RWPE2 (cell line): ENCODE results near the gene MYL5.
A peak's percentile ranks its signal among the peaks of the same experiment; 100 is the strongest.

ENCODE experiments used
- ATAC-seq: fragments of 200-7000 bp; cut with Tn5 transposase; 3 replicates; pipeline ENCODE4 v1.9.1; 2021; ENCODE audit warnings: low read depth
- DNase-seq: peaks from one replicate; pipeline ENCODE4 v3.0.0-alpha.2; 2020; ENCODE audit warnings: low spot score
- H3K27ac ChIP-seq: fragments of 450-650 bp; 2 replicates; pipeline ENCODE4 v1.5.1; 2017; ENCODE audit warnings: mild to moderate bottlenecking; ENCODE audit not compliant: poor library complexity, severe bottlenecking
- H3K27me3 ChIP-seq: fragments of 250-450 bp; sonication (Bioruptor Pico); 2 replicates; pipeline ENCODE4 v1.5.1; 2021; ENCODE audit warnings: mild to moderate bottlenecking, moderate library complexity; ENCODE audit not compliant: insufficient read depth, poor library complexity, severe bottlenecking
- H3K36me3 ChIP-seq: fragments of 250-450 bp; sonication (Bioruptor Pico); 2 replicates; pipeline ENCODE4 v1.5.1; 2020; ENCODE audit warnings: low read depth, mild to moderate bottlenecking, moderate library complexity
- H3K4me1 ChIP-seq: fragments of 250-450 bp; sonication (Bioruptor Pico); 2 replicates; pipeline ENCODE4 v1.5.1; 2021; ENCODE audit warnings: mild to moderate bottlenecking, moderate library complexity; ENCODE audit not compliant: insufficient read depth, poor library complexity, severe bottlenecking
- H3K4me3 ChIP-seq: fragments of 250-450 bp; sonication (Bioruptor Pico); 2 replicates; pipeline ENCODE4 v1.5.1; 2021; ENCODE audit warnings: mild to moderate bottlenecking, moderate library complexity; ENCODE audit not compliant: severe bottlenecking
- H3K9me3 ChIP-seq: fragments of 250-450 bp; sonication (Bioruptor Pico); 2 replicates; pipeline ENCODE4 v1.5.1; 2021; ENCODE audit warnings: mild to moderate bottlenecking, moderate library complexity; ENCODE audit not compliant: severe bottlenecking
- TF ChIP-seq, protein P1 (sequence below): fragments of 450-650 bp; IDR thresholded peaks from one replicate; pipeline ENCODE4 v1.5.1; 2017; ENCODE audit warnings: mild to moderate bottlenecking, moderate library complexity; ENCODE audit not compliant: poor library complexity, severe bottlenecking

The MYL5 gene

DNA sequence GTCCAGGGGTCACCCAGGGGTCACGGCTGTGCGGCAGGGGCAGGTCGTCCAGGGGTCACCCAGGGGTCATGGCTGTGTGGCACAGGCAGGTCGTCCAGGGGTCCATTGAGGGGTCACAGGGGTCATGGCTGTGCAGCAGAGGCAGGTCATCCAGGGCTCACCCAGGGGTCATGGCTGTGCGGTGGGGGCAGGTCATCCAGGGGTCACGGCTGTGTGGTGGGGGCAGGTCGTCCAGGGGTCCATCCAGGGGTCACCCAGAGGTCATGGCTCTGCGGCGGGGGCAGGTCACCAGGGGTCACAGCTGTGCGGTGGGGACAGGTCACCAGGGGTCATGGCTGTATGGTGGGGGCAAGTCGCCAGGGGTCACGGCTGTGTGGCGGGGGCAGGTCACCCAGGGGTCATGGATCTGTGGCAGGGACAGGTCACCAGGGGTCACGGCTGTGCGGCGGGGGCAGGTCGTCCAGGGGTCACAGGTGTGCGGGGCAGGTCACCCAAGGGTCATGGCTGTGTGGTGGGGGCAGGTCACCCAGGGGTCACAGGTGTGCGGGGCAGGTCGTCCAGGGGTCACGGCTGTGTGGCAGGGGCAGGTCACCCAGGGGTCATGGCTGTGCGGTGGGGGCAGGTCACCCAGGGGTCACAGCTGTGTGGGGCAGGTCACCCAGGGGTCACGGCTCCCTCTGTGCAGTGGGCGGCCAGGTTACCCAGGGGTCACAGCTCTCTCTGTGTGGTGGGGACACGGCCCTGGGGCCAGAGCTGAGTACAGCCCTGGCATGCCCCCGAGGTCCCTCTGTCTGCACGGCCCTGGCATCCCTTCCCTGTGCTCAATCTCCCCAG lies 16.3 kb upstream of the MYL5 start:
- ATAC-seq (no peak), DNase-seq (peak; percentile 54)
- no peaks in the 10 kb centered on the region for H3K9me3 ChIP-seq
- no peaks in the 10 kb centered on the region for H3K36me3 ChIP-seq
- TF ChIP-seq, protein P1, sequence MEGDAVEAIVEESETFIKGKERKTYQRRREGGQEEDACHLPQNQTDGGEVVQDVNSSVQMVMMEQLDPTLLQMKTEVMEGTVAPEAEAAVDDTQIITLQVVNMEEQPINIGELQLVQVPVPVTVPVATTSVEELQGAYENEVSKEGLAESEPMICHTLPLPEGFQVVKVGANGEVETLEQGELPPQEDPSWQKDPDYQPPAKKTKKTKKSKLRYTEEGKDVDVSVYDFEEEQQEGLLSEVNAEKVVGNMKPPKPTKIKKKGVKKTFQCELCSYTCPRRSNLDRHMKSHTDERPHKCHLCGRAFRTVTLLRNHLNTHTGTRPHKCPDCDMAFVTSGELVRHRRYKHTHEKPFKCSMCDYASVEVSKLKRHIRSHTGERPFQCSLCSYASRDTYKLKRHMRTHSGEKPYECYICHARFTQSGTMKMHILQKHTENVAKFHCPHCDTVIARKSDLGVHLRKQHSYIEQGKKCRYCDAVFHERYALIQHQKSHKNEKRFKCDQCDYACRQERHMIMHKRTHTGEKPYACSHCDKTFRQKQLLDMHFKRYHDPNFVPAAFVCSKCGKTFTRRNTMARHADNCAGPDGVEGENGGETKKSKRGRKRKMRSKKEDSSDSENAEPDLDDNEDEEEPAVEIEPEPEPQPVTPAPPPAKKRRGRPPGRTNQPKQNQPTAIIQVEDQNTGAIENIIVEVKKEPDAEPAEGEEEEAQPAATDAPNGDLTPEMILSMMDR, result no peak
- no peak overlapping the region for H3K4me3 ChIP-seq
- H3K27ac ChIP-seq, result no peak overlapping the region
- no peaks in the 10 kb centered on the region for H3K27me3 ChIP-seq
- H3K4me1 ChIP-seq, result no peaks in the 10 kb centered on the region

DNA sequence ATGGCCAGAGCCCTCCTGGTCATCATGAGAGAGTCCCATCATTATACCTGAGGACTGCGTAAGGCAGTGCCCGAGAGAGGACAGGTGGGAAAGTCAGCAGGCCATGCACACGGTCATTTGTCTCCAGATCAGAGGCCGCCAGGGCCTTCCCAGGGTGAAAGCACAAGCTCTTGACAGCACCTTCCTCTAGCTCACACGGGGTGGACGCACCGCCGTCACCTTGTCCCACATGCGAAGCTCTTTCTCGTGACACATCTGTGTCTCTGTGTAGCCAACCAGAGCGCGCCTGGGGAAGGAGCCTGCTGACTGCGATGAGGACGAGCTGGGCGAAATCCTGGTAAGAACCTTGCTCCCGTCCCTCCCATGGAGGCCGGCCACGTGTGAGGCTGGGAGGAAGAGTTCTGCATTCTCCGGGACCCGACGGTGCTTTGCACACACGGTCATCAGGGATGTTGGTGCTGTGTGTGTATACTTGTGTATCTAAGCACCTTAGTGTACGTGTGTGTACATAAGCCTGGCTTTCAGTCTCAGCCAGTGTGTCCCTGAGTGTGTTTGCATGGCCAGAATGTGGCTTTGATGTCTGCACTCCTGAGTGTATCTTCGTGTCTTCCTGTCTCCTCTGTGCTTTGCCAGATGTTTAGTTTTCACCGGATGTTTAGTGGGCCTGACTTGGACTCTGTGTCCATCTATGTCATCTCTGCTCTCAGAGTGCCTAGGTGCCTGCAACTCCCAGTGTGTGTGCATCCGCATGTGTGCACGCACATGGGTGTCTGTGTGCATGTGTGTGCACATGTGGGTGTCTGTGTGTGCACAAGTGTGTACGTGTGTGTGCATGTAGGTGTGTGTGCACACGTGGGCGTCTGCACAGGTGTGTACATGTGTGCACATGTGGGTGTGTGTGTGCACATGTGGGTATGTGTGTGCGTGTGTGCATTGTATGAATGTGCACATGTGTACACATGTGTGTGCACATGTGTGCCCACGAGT lies 15.4 kb upstream of the MYL5 start:
- H3K4me1 ChIP-seq, result no peaks in the 10 kb centered on the region
- no peak overlapping the region for H3K27ac ChIP-seq
- DNase-seq (peak; percentile 47), ATAC-seq (no peak)
- H3K9me3 ChIP-seq, result no peaks in the 10 kb centered on the region
- H3K4me3 ChIP-seq, result no peak overlapping the region
- H3K36me3 ChIP-seq, result no peaks in the 10 kb centered on the region
- TF ChIP-seq, protein P1, result no peak
- no peaks in the 10 kb centered on the region for H3K27me3 ChIP-seq

DNA sequence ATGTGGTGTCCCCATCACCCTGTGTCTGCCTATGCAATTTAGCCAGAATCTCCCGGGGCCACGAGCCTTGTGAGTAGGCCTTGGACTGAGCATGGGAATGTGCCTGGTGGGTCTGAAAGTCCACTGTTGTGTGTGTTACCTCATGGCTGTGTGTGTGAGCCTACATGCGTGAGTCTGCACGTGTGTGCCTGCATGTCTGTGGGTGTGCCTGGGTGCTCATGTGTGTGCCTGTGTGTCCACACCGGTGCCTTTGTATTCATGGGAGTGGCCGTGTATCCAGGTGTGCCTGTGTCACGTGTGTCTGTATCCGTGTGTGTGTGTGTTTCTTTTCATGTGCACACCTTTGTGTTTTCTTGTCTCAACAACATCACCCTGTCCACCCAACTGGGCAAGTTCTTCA lies 14.5 kb upstream of the MYL5 start:
- H3K27ac ChIP-seq, result no peak overlapping the region

DNA sequence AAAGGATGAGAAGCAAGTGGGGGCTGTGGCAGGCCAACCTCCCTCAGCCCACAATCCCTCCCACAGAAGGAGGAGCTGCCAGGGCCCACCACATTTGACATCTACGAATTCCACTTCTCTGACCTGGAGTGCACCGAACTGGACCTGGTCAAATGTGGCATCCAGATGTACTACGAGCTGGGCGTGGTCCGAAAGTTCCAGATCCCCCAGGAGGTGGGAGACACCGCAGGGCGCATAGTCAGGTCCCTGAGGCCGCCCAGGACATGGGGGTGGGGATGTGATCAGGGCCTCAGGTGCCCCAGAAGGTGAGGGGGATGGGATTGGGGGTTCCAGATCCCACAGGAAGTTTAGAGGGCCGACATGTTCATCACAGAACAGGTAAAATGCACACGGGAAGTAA lies 13.9 kb upstream of the MYL5 start:
- DNase-seq, result peak; percentile 15
- no peak for ATAC-seq
- Histone ChIP-seq H3K27me3 (no peaks in the 10 kb centered on the region), H3K36me3 (no peaks in the 10 kb centered on the region), H3K4me3 (no peak overlapping the region), H3K4me1 (no peaks in the 10 kb centered on the region), H3K9me3 (no peaks in the 10 kb centered on the region), H3K27ac (no peak overlapping the region)
- TF ChIP-seq, protein P1, result no peak

More for the DNA sequence above, 14.5 kb upstream of the MYL5 start:
- Histone ChIP-seq H3K4me1 (no peaks in the 10 kb centered on the region), H3K36me3 (no peaks in the 10 kb centered on the region), H3K27me3 (no peaks in the 10 kb centered on the region), H3K4me3 (no peak overlapping the region), H3K9me3 (no peaks in the 10 kb centered on the region)
- ATAC-seq (no peak), DNase-seq (peak; percentile 33)
- TF ChIP-seq, protein P1, result no peak
